ENCODE data around the gene MAPKAP1. TPM values are rescaled to one million over a fixed set of nuclear protein-coding genes. Genes with fewer than 3 reads are reported as not detected.

The MAPKAP1 gene
- total and polyA plus RNA-seq, 2 of the 13 experiments (the other 11 are each of a cell fraction or from before 2014, with no cell fraction given): 45.0 to 64.3 TPM

DNA sequence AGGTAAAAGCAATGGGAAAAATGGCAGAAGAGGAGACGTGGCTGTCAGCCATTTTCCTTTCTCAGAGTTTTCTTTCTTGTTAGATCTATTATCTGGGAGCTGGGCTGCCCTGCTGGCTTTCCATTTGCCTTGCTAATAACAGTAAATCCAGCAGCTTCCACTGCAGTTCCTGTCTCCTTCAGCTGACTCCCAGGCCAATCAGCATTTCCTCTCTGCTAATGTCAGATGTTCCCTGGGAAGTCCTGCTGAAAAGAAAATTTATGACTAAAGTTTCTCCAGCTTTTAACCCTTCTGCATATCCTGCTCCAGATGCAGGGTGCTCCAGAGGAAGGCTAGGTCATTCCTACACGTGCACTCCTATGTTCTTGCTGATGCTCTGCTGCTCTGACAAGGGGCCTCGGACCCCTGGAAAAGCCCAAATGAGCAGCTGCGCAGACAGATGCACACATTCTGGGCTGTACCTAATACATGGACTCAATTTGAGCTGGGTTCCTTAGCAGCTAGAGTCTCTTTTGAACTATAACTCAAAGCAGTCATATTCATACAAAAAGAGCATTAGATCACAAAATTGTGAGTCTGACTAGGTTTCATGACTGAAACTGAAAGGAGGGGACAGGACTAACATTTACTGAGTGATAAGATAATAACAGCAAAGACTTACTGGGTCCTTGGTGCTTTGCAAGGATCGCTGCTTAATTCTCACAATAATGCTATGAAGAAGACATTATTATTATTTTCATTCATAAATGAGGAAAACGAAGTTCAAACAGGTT, 182.2 kb downstream of the MAPKAP1 start (continued):
- TF ChIP-seq SNAPC4 (CRISPR knock-in tag; IDR thresholded peaks at IDR 0.05) (no peak), IKZF4 (CRISPR knock-in tag; IDR thresholded peaks at IDR 0.05; ENCODE audit: borderline replicate concordance, low read depth, not compliant biosample characterization) (no peak), KLF6 (CRISPR knock-in tag; IDR thresholded peaks at IDR 0.05) (no peak), ZNF768 (CRISPR knock-in tag; IDR thresholded peaks at IDR 0.05) (no peak)

- ATAC-seq: no peak
- Histone ChIP-seq H2AFZ (ENCODE audit: low read length) (no peak overlapping the region), H3K9me3 (ENCODE audit: low read length) (no peaks in the 10 kb centered on the region), H3K4me3 (replicated peaks in 1 of 3; ENCODE audit: insufficient read depth in 1 of 3, low read depth in 2 of 3, low read length in 3 of 3) (no peak overlapping the region), H3K9ac (ENCODE audit: insufficient read depth, low read depth, low read length) (no peak overlapping the region), H3K4me1 (ENCODE audit: insufficient read depth, low read length) (no peaks in the 10 kb centered on the region), H3K4me2 (ENCODE audit: low read depth, low read length) (no peak overlapping the region), H3K27ac (ENCODE audit: extremely low read length, insufficient read depth, low read length) (no peak overlapping the region), H3K27me3 (ENCODE audit: control insufficient read depth in 1 of 2, insufficient read depth in 2 of 2, low read length in 2 of 2) (no peaks in the 10 kb centered on the region), H4K20me1 (ENCODE audit: insufficient read depth, low read length) (no peaks in the 10 kb centered on the region), H3K79me2 (ENCODE audit: insufficient read depth, low read length) (no peaks in the 10 kb centered on the region), H3K36me3 (replicated peaks in 1 of 2; ENCODE audit: control insufficient read depth in 1 of 2, insufficient read depth in 2 of 2, low read length in 2 of 2) (0 out of 5 replicates have a peak, but pooled peaks cover 0 to 11% of the 10 kb centered on the region in 2 experiments)
- WGBS (ENCODE audit: low lambda C conversion rate): 100% methylated on average over 3 of the region's 3 CpGs
- no peak for DNase-seq (ENCODE audit: low spot score)
- in situ Hi-C loops (cut with HindIII; ENCODE audit: extremely low pct_ligation_motif_present, low pct_unique_long_range_greater_than_20kb) (no loop called here), intact Hi-C loops (cut with micrococcal nuclease; ENCODE audit: unreplicated experiment) (no loop called here)
- ChIA-PET POLR2A (no interaction called here), CTCF (ENCODE audit: low intra/inter-chr PET ratio, low total read pairs) (no interaction called here)
- BruUV-seq (replicated peaks): no TSS peak
- FAIRE-seq: no peak
- no peak for TF ChIP-seq ZNF768 (CRISPR knock-in tag; IDR thresholded peaks at IDR 0.05)
- TF ChIP-seq BCL6 (CRISPR knock-in tag; IDR thresholded peaks at IDR 0.05): no peak
- no peak for TF ChIP-seq FOXO4 (CRISPR knock-in tag; conservative IDR thresholded peaks at IDR 0.05)
- TF ChIP-seq, protein P1, sequence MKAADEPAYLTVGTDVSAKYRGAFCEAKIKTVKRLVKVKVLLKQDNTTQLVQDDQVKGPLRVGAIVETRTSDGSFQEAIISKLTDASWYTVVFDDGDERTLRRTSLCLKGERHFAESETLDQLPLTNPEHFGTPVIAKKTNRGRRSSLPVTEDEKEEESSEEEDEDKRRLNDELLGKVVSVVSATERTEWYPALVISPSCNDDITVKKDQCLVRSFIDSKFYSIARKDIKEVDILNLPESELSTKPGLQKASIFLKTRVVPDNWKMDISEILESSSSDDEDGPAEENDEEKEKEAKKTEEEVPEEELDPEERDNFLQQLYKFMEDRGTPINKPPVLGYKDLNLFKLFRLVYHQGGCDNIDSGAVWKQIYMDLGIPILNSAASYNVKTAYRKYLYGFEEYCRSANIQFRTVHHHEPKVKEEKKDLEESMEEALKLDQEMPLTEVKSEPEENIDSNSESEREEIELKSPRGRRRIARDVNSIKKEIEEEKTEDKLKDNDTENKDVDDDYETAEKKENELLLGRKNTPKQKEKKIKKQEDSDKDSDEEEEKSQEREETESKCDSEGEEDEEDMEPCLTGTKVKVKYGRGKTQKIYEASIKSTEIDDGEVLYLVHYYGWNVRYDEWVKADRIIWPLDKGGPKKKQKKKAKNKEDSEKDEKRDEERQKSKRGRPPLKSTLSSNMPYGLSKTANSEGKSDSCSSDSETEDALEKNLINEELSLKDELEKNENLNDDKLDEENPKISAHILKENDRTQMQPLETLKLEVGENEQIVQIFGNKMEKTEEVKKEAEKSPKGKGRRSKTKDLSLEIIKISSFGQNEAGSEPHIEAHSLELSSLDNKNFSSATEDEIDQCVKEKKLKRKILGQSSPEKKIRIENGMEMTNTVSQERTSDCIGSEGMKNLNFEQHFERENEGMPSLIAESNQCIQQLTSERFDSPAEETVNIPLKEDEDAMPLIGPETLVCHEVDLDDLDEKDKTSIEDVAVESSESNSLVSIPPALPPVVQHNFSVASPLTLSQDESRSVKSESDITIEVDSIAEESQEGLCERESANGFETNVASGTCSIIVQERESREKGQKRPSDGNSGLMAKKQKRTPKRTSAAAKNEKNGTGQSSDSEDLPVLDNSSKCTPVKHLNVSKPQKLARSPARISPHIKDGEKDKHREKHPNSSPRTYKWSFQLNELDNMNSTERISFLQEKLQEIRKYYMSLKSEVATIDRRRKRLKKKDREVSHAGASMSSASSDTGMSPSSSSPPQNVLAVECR (CRISPR knock-in tag; IDR thresholded peaks at IDR 0.05; ENCODE audit: borderline replicate concordance): no peak
- TF ChIP-seq ZNF460 (CRISPR knock-in tag; IDR thresholded peaks at IDR 0.05; ENCODE audit: borderline replicate concordance): no peak
- TF ChIP-seq ZNF546 (CRISPR knock-in tag; conservative IDR thresholded peaks at IDR 0.05): no peak
- no peak for TF ChIP-seq ZNF292 (CRISPR knock-in tag; IDR thresholded peaks at IDR 0.05; ENCODE audit: borderline replicate concordance, low read depth)
These were observed 183.3 kb downstream of the MAPKAP1 start for GRCh38 chr9:125523681-125524080.

Data from HepG2 (cell line).